ENCODE results near the gene NR1H4. TPM values are rescaled to one million over a fixed set of nuclear protein-coding genes. Genes with fewer than 3 reads are reported as not detected.

NR1H4 gene
- total and polyA plus RNA-seq, 2 of the 13 experiments (the other 11 are each of a cell fraction or from before 2014, with no cell fraction given): 27.3 to 114 TPM

GRCh38 chr12:100494026-100494425, 20.4 kb downstream of the NR1H4 start:
- Histone ChIP-seq H4K20me1 (ENCODE audit: insufficient read depth, low read length) (no peaks in the 10 kb centered on the region), H3K9me3 (ENCODE audit: low read length) (no peaks in the 10 kb centered on the region), H3K9ac (ENCODE audit: insufficient read depth, low read depth, low read length) (no peak overlapping the region), H3K27me3 (ENCODE audit: control insufficient read depth in 1 of 2, insufficient read depth in 2 of 2, low read length in 2 of 2) (no peaks in the 10 kb centered on the region), H2AFZ (ENCODE audit: low read length) (no peak overlapping the region), H3K27ac (ENCODE audit: extremely low read length, insufficient read depth, low read length) (no peak overlapping the region), H3K4me1 (ENCODE audit: insufficient read depth, low read length) (peaks cover 21% of the 10 kb centered on the region), H3K79me2 (ENCODE audit: insufficient read depth, low read length) (peaks cover 25% of the 10 kb centered on the region), H3K4me2 (ENCODE audit: low read depth, low read length) (no peak overlapping the region), H3K4me3 (replicated peaks in 1 of 3; ENCODE audit: insufficient read depth in 1 of 3, low read depth in 2 of 3, low read length in 3 of 3) (no peak overlapping the region), H3K36me3 (replicated peaks in 1 of 2; ENCODE audit: control insufficient read depth in 1 of 2, insufficient read depth in 2 of 2, low read length in 2 of 2) (peaks cover 6 to 85% of the 10 kb centered on the region in 2 experiments)
- in situ Hi-C loops (cut with HindIII; ENCODE audit: extremely low pct_ligation_motif_present, low pct_unique_long_range_greater_than_20kb) (no loop called here), intact Hi-C loops (cut with micrococcal nuclease; ENCODE audit: unreplicated experiment) (no loop called here)
- no peak for DNase-seq (ENCODE audit: low spot score)
- ChIA-PET CTCF (ENCODE audit: low intra/inter-chr PET ratio, low total read pairs) (no interaction called here), POLR2A (no interaction called here)
- ATAC-seq: no peak
- 100% methylated on average over 2 of the region's 2 CpGs for WGBS (ENCODE audit: low lambda C conversion rate)
- TSS peak; percentile 10 for BruUV-seq (replicated peaks)
- TF ChIP-seq ZFP36 (IDR thresholded peaks at IDR 0.05; ENCODE audit: borderline replicate concordance, low read depth, low read length, partially characterized antibody) (no peak), RCOR2 (CRISPR knock-in tag; IDR thresholded peaks at IDR 0.05) (no peak), RFXANK (CRISPR knock-in tag; IDR thresholded peaks at IDR 0.05) (no peak), ZNF30 (CRISPR knock-in tag; IDR thresholded peaks at IDR 0.05) (no peak), TBX3 (IDR thresholded peaks at IDR 0.05; ENCODE audit: borderline replicate concordance) (no peak), ATF1 (CRISPR knock-in tag; IDR thresholded peaks at IDR 0.05) (no peak), ZBTB10 (CRISPR knock-in tag; IDR thresholded peaks at IDR 0.05; ENCODE audit: borderline replicate concordance) (no peak), ZBTB3 (CRISPR knock-in tag; IDR thresholded peaks at IDR 0.05; ENCODE audit: borderline replicate concordance, low read depth) (no peak), TFDP2 (CRISPR knock-in tag; IDR thresholded peaks at IDR 0.05) (no peak), DDIT3 (CRISPR knock-in tag; IDR thresholded peaks at IDR 0.05) (no peak), PREB (CRISPR knock-in tag; IDR thresholded peaks at IDR 0.05) (no peak), ZMYM3 (CRISPR knock-in tag; IDR thresholded peaks at IDR 0.05) (no peak)
- FAIRE-seq: no peak
